IPS-20b (cell line): ENCODE measurements around the gene PVRIG.
"Not testable (repeated sequence)": the region's sequence is repeated elsewhere in the genome, so short reads cannot be mapped to it uniquely, and the experiment has no call there.

Source experiments
- H3K27ac ChIP-seq: one replicate; pipeline ENCODE4 v1.5.1; 2013; ENCODE audit warnings: low read length
- H3K27me3 ChIP-seq: 2 replicates; pipeline ENCODE4 v1.6.1; 2013; ENCODE audit warnings: mild to moderate bottlenecking, low read length, inconsistent platforms; ENCODE audit not compliant: insufficient read depth
- H3K36me3 ChIP-seq: 2 replicates; pipeline ENCODE4 v1.6.1; 2013; ENCODE audit warnings: low read depth, mild to moderate bottlenecking, inconsistent platforms, low read length, moderate library complexity; ENCODE audit not compliant: insufficient read depth
- H3K4me1 ChIP-seq: 2 replicates; pipeline ENCODE4 v1.6.1; 2013; ENCODE audit warnings: mild to moderate bottlenecking, control low read depth, inconsistent platforms, low read length, moderate library complexity; ENCODE audit not compliant: insufficient read depth
- H3K4me3 ChIP-seq: 2 replicates; pipeline ENCODE4 v1.5.1; 2013; ENCODE audit warnings: mild to moderate bottlenecking, low read length, inconsistent platforms
- H3K9ac ChIP-seq: 2 replicates; pipeline ENCODE4 v1.6.1; 2013; ENCODE audit warnings: low read depth, mild to moderate bottlenecking, inconsistent platforms, low read length, moderate library complexity
- H3K9me3 ChIP-seq: 2 replicates; pipeline ENCODE4 v1.6.1; 2013; ENCODE audit warnings: mild to moderate bottlenecking, low read depth, low read length, inconsistent platforms; ENCODE audit not compliant: insufficient read depth

The PVRIG gene

GRCh38 chr7:100269306-100270045 lies 49.7 kb downstream of the PVRIG start:
- peak overlapping the region; percentile 77; the same call in 1 of the 2 replicates for H3K4me3 ChIP-seq

DNA sequence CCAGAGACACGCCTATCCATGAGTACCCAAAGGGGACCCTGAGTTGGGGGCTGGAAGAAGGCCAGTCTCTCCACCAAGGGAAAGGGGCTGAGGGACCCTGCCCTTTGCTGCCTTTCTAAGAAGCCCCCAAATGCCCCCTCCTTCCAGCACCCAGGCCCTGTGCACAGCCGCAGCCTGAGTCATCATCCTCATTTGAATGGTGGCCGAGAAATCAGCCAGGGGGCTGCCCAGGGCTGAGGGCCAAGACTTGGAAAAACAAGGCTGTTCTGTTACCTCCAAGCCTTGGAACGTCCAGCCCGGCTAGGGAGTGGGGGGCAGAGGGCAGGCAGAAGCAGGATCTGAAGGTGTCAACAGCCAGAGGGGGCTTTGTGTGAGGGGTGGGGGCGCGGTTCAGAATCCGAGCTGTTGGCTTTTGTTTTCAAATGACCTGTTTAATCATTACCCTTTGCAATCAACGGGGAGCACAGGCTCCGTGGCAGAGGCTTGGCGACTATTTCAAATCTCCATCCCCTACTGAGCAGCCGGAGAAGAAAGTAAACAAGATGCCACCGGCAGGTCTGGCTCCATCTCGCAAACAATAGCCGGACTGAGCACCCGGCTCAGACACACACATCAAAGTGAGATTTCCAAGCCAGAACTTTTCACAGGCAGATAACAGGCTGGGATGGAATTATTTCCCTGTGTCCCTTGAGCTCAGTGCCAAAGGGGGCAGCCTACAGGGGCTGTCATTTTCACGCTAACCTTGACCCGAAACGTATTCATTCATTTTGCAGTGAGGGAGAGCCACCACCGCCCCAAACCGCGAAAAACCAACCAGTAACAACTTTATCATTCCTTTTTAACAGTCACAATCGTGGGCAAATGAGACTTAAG lies 50.5 kb downstream of the PVRIG start:
- Histone ChIP-seq H3K4me3 (peak overlapping the region; percentile 77), H3K9ac (peak overlapping the region; percentile 65; the same call in 1 of the 2 replicates)
- H3K36me3 ChIP-seq, H3K27me3 ChIP-seq, H3K9me3 ChIP-seq, H3K27ac ChIP-seq, H3K4me1 ChIP-seq: not testable (repeated sequence)

More at GRCh38 chr7:100269306-100270045, 49.7 kb downstream of the PVRIG start:
- not testable (repeated sequence) for H3K9me3 ChIP-seq, H3K36me3 ChIP-seq, H3K9ac ChIP-seq, H3K4me1 ChIP-seq, H3K27me3 ChIP-seq, H3K27ac ChIP-seq
